HG03095 (cell line): ENCODE data around the gene ST14.

Experiments used
- ATAC-seq: cut with Tn5 transposase; IDR thresholded peaks from one replicate; pipeline ENCODE4 v1.9.1; 2021; ENCODE audit warnings: moderate library complexity; ENCODE audit not compliant: unreplicated experiment

The ST14 gene

GRCh38 chr11:130208241-130209127 lies 48.9 kb downstream of the ST14 start:
- ATAC-seq = no peak

DNA sequence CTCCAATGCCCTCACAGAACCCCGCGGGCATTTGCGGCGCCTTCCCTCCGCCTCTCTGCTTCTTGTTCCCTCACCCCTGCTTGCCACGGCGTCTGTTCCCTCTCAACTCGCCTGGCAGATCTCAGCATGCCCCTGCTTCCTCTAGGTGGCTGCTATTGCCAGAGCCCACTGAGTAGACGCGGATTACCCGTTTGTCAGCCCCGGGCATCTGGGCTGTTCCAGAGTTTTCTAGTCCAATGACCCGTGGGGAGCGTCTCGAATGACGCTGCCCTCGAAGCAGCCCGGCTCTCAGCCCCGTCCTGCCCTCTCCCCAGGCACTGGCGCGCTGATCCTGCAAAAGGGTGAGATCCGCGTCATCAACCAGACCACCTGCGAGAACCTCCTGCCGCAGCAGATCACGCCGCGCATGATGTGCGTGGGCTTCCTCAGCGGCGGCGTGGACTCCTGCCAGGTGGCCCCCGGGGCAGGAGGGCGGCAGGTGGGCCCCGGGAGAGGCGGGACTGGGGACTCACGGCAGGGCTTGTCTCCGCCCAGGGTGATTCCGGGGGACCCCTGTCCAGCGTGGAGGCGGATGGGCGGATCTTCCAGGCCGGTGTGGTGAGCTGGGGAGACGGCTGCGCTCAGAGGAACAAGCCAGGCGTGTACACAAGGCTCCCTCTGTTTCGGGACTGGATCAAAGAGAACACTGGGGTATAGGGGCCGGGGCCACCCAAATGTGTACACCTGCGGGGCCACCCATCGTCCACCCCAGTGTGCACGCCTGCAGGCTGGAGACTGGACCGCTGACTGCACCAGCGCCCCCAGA lies 49.7 kb downstream of the ST14 start:
- ATAC-seq = no peak

DNA sequence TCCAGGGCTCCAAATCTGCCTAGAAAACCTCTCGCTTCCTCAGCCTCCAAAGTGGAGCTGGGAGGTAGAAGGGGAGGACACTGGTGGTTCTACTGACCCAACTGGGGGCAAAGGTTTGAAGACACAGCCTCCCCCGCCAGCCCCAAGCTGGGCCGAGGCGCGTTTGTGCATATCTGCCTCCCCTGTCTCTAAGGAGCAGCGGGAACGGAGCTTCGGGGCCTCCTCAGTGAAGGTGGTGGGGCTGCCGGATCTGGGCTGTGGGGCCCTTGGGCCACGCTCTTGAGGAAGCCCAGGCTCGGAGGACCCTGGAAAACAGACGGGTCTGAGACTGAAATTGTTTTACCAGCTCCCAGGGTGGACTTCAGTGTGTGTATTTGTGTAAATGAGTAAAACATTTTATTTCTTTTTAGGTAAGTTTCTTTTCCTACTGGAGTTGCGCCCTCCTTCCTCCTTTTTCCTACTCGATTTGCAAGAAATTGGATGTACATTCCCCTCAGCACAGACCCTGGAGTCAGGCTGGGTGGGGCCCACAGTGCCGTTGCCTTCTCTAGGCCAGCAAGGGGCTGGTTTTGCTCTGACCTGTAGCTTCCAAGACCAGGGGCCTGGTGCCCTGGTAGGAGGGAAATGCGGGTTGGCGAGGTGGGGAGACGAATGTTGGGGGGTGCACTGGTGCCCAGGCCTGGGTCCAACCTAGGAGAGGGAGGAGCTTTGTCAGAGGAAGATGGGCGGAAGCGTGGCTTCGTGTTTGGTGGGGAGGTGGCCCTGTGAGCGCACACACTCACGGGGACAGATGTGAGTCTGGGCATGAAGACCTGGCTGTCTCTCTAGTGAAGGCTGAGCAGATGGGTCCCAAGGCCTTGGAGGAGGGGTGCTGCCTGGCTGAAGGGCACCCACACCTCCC lies 50.6 kb downstream of the ST14 start:
- ATAC-seq = no peak

DNA sequence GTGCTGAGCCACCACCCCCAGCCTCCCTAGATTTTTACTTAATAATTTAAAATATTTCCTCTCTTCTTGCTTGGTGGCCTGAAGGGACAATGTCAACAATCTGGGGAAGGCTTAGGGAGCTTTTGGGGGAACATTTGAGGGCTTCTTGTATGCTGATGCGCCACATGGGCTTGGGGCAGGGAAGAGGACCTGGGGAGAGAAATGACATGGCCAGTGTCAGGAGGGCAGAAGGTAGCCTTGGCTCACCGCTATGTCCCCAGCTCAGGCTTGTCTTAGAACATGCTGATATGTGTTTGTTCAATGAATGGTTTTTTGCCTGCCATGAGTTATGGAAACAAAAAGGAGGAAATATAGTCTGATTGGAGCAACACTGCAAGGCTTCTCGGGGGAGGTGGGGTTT lies 51.6 kb downstream of the ST14 start:
- ATAC-seq = no peak

- no peak for ATAC-seq
Measured at GRCh38 chr11:130211781-130212401, 52.3 kb downstream of the ST14 start.

DNA sequence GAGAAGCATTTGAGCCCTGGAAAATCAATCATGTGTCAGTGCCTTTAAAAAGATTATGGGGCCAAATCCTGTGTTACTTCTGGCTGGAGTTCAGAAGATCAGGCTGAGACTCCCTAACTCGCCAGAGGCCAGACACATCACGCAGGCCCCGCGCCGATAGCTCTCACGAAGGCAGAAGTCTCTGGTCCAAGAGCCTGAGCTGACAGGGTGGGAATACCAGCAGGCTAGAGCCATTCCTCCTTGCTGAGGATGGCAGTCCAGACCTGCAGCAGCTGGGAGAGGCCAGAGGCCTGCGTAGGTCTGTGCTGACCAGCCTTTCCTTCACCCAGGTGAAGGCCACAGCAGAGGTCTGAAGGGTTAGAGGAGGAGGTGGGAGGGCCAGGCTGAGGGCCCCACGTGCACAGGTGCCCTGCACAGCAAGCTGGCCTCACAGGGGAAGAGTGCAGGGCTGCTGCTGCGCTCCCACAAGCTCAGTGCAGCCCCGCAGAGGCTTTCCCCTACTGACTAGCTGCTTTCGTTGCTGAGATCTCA lies 52.9 kb downstream of the ST14 start:
- no peak for ATAC-seq

DNA sequence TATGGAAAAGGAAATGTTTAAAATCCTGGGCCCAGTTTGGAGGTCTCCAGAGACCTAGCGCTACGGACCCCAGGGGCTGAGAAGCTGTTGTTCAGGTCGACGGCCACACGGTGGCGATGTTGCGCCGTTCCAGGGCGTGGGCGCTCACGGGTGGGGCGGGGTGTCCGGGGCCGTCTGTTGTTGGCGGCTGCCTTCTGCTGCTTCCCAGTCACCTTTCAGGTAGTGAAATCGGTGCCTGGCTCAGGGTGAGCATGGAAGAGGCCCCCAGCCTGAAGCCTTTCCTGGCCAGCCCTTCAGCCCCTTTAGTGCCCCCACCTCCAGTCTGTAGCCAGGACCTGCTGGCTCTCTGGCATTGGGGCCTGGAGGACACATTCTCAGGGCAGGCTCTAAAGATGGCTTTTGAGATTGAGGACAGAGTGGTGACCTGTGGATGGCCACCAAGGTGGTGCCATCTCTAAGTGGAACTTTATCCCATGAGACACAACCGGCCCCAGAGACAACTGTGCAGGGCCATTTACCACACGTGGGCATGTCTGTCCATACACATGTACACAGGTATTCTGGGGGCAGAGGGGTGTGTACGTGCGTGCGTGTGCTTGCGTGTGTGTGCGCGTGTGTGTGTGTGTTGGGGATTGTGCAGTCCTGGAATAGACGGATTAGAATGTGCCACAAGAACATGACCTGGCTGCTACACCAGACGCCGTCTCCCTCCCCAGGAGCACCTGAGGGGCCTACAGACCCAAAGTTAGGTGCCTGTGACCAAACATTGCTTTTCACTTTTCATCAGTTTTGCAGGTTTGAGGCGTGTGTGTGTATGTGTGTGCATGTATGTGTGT lies 53.8 kb downstream of the ST14 start:
- ATAC-seq = peak; percentile 61

DNA sequence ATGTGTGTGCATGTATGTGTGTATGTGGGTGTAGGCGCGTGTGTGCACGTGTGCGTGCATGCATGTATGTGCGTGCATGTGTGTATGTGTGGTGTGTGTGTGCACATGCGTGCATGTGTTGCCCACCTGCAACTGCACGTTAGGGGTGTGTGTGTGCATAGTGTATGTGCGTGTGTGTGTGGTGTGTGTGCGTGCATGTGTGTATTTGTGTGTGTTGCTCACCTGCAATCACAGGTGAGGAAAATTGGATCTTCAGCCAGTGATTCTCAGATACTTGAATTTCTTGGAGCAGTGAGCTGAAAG lies 54.3 kb downstream of the ST14 start:
- ATAC-seq = no peak

GRCh38 chr11:130214861-130215530 lies 55.4 kb downstream of the ST14 start:
- ATAC-seq = no peak

DNA sequence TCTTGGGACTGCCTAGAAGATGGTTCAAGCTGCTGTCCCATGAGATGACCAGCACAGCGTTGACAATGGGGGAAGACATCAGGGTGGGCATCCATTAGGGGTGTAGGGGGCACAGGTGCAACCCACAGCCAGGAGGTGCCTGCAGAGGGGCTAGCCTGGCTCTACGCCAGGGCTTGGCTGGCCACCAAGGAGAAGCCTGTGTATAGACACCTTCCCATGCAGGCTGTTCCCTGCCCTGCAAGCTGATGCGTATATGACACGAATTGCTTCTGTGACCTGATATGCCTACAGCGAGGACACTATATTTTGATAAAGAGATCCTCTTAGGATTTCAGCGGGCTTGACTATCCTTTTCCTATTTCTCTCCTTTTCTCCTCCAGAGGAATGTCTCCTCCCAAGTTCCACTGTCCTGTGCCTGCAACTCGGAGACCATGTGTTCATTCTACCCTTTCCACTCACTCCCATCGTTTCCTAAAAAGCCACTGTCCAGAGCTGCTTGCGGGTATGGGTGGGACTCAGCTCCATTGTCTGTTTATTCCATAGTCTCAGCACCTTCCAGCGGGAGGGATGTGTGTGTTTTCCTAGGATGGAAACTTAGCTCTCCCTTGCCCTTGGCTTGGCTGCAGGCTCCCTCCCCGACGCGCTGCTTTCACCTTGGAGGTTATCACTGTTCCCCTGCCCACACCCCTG lies 56.1 kb downstream of the ST14 start:
- ATAC-seq = no peak

GRCh38 chr11:130216221-130216550 lies 56.6 kb downstream of the ST14 start:
- no peak for ATAC-seq

DNA sequence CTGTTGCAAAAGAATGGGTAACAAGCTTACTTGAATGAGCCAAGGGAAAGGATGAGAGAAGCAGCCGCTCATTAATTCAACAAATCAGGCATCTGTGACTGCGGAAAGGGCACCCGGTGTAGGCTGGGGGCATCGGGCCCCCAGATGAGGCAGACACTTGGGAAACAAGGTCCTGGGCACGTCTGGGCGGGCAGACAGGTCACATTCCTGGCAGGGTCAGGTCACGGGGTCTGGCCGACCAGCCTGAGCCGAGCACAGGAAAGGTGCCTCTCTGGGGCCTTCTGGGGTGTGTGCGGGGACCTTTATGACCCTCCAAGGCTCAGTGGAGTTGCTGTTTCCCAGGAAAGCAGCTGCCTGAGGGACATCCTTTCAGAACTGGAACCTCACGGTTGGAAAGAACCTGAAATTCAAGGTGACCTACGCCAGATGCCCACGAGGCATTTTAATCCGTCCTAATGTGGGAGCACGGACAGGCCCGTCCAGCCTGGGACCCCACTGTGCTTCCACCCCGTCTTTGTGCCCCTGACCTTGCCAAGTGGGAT lies 57.1 kb downstream of the ST14 start:
- ATAC-seq = no peak

DNA sequence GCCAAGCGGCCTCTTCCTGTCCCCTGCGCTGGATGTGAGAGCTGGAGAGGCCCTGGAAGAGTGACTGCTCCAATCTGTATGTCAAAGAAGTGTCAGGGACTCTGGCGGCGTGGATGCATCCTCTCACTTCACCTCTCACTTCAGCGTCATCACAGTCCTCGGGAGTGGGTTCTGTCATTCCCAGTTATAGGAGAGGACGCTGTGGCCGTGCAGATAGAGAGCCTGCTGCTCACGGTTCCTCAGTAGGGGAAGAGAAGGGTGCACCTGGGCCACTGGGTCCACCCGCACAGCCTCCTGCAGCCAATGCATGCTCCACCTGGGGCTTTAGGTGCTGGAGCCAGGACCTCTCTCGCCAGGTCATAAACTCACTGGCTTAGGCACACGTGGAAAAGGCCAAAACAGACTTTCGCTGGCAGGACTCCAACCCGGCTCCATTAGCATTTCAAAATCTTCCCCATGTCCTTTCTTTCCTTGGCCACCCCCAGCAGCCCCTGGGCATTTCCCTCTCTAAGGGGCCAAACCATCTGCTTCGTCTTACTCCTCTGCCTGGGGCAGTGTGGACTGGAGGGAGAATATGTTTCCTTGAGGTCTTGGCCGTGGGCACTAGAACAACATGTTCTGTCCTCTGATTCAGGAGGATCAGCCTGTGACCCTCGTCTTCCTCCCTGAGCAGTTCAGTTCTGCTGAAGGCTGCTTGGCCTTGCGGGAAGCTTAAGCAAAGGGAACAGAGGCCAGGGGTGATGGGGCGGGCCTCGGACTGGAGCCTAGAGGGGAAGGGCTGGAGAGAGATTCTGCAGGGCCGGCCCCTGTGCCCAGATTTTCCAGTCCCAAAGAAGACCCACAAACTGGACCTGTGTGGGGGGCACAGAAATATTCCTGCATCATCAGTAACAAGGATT lies 57.8 kb downstream of the ST14 start:
- ATAC-seq = no peak

GRCh38 chr11:130218501-130219070 lies 59.0 kb downstream of the ST14 start:
- ATAC-seq = no peak

GRCh38 chr11:130219148-130219547 lies 59.6 kb downstream of the ST14 start:
- no peak for ATAC-seq

DNA sequence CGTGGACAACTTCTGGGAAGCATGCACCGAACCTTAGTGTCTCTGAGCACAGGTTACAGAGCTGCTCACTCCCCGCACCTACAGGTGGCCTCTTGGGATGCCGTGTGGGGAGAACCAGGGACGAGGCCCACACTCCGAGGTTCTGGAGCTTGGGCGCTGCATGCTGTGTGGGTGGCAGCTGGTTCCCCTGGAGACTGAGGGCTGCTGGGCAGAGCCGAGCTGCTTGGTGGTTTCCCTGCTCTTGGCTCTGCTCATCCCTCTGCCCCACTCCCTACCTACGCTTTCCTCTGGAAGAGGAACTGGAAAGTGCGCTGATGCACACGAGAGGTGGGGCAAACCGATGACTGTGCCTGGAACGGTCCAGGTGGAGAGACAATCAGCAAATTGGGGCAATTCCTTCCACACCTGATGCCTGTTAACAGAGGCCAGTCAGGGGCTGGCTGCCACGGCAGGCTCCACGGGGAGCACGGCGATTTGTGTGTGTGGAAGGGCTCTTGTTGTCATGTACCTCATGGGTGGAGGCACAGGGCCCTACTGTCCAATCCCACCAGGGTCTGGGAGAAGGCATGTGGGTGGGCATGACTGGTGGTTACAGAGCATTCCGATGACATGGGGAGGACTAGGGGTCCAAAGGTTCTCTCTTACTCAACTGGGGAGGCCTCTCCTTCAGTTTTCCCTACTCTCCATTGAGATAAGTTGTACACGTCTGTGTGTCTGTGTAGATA lies 60.9 kb downstream of the ST14 start:
- no peak for ATAC-seq
